ENCODE measurements around the gene ENTHD1.

GRCh38 chr22:39806109-39806508 is 87.5 kb downstream of the ENTHD1 start:
- TF ChIP-seq, protein P1, sequence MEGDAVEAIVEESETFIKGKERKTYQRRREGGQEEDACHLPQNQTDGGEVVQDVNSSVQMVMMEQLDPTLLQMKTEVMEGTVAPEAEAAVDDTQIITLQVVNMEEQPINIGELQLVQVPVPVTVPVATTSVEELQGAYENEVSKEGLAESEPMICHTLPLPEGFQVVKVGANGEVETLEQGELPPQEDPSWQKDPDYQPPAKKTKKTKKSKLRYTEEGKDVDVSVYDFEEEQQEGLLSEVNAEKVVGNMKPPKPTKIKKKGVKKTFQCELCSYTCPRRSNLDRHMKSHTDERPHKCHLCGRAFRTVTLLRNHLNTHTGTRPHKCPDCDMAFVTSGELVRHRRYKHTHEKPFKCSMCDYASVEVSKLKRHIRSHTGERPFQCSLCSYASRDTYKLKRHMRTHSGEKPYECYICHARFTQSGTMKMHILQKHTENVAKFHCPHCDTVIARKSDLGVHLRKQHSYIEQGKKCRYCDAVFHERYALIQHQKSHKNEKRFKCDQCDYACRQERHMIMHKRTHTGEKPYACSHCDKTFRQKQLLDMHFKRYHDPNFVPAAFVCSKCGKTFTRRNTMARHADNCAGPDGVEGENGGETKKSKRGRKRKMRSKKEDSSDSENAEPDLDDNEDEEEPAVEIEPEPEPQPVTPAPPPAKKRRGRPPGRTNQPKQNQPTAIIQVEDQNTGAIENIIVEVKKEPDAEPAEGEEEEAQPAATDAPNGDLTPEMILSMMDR (IDR thresholded peaks at IDR 0.05; ENCODE audit: extremely low read depth in 1 of 2, insufficient read depth in 1 of 2, low read depth in 1 of 2, low read length in 2 of 2), result no peak
- no peak for TF ChIP-seq POLR2AphosphoS5 (IDR thresholded peaks at IDR 0.05; ENCODE audit: insufficient read depth, low read depth, low read length)
- no peak for TF ChIP-seq EZH2 (IDR thresholded peaks at IDR 0.05; ENCODE audit: borderline replicate concordance, low read depth, low read length, severe bottlenecking)
- no peak for TF ChIP-seq POLR2A (IDR thresholded peaks at IDR 0.05; ENCODE audit: low read depth, low read length)
- TF ChIP-seq MAX (IDR thresholded peaks at IDR 0.05; ENCODE audit: insufficient read depth, insufficient read length), result no peak
- no peak for TF ChIP-seq JUN (IDR thresholded peaks at IDR 0.05; ENCODE audit: borderline replicate concordance, insufficient read depth, insufficient read length, low read depth)
- no peak for TF ChIP-seq GATA2 (IDR thresholded peaks at IDR 0.05; ENCODE audit: insufficient read depth, insufficient read length, low read depth, low read length)
